IMR-90 (cell line): ENCODE results near the gene ITSN2.

Source experiments
- CHD1 ChIP-seq: IDR thresholded peaks from 2 replicates; pipeline ENCODE4 v1.6.1; 2012; ENCODE audit warnings: low read depth, low read length, improper control_type of control experiment
- FOS ChIP-seq: fragments of 150-350 bp; IDR thresholded peaks from 2 replicates; pipeline ENCODE4 v1.6.1; 2016; ENCODE audit warnings: low read depth, low read length
- MXI1 ChIP-seq: IDR thresholded peaks from 2 replicates; pipeline ENCODE4 v1.6.1; 2012; ENCODE audit warnings: low read depth, mild to moderate bottlenecking, low read length, moderate library complexity, borderline replicate concordance
- POLR2A ChIP-seq: IDR thresholded peaks from 2 replicates; pipeline ENCODE4 v1.6.1; 2012; ENCODE audit warnings: mild to moderate bottlenecking, low read depth, low read length
- RAD21 ChIP-seq: IDR thresholded peaks from 2 replicates; pipeline ENCODE4 v1.6.1; 2012; ENCODE audit warnings: low read length, improper control_type of control experiment
- RCOR1 ChIP-seq: IDR thresholded peaks from 2 replicates; pipeline ENCODE4 v1.6.1; 2012; ENCODE audit warnings: mild to moderate bottlenecking, low read length, improper control_type of control experiment; ENCODE audit not compliant: insufficient replicate concordance
- TF ChIP-seq, protein P1 (sequence below): conservative IDR thresholded peaks from 2 replicates; pipeline ENCODE4 v1.5.1; 2012; ENCODE audit warnings: mild to moderate bottlenecking, low read depth, low read length, improper control_type of control experiment
- TF ChIP-seq, protein P2 (sequence below): fragments of 150-350 bp; IDR thresholded peaks from 2 replicates; pipeline ENCODE4 v1.6.1; 2017; ENCODE audit warnings: mild to moderate bottlenecking, antibody characterized with exemption, low read length, low read depth

DNA sequence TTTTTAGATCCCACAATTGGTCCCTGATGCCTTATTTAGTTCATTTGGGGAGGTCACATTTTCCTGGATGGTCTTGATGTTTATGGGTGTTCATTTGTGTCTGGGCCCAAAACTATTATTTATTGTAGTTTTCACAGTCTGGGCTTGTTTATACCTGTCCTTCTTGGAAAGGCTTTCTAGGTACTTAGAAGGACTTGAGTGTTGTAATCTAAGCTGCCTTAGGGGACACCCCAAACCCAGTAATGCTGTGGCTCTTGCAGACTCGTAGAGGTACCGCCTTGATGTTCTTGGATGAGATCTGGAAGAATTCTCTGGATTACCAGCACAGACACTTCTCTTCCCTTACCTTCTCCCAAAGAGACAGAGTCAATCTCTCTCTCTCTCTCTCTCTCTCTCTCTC, 25.0 kb upstream of the ITSN2 start:
- TF ChIP-seq POLR2A = no peak
- TF ChIP-seq RAD21 = no peak
- TF ChIP-seq, protein P1, sequence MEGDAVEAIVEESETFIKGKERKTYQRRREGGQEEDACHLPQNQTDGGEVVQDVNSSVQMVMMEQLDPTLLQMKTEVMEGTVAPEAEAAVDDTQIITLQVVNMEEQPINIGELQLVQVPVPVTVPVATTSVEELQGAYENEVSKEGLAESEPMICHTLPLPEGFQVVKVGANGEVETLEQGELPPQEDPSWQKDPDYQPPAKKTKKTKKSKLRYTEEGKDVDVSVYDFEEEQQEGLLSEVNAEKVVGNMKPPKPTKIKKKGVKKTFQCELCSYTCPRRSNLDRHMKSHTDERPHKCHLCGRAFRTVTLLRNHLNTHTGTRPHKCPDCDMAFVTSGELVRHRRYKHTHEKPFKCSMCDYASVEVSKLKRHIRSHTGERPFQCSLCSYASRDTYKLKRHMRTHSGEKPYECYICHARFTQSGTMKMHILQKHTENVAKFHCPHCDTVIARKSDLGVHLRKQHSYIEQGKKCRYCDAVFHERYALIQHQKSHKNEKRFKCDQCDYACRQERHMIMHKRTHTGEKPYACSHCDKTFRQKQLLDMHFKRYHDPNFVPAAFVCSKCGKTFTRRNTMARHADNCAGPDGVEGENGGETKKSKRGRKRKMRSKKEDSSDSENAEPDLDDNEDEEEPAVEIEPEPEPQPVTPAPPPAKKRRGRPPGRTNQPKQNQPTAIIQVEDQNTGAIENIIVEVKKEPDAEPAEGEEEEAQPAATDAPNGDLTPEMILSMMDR = no peak
- no peak for TF ChIP-seq CHD1
- TF ChIP-seq RCOR1 = no peak
- no peak for TF ChIP-seq FOS
- TF ChIP-seq, protein P2, sequence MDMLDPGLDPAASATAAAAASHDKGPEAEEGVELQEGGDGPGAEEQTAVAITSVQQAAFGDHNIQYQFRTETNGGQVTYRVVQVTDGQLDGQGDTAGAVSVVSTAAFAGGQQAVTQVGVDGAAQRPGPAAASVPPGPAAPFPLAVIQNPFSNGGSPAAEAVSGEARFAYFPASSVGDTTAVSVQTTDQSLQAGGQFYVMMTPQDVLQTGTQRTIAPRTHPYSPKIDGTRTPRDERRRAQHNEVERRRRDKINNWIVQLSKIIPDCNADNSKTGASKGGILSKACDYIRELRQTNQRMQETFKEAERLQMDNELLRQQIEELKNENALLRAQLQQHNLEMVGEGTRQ = no peak
- no peak for TF ChIP-seq MXI1
